Lung (tissue), 12 donors: ENCODE data around the gene SCN5A. TPM values are rescaled to one million over a fixed set of nuclear protein-coding genes. Genes with fewer than 3 reads are reported as not detected.

Source experiments
- ATAC-seq: fragments of 200-7000 bp; cut with Tn5 transposase; one replicate; pipeline ENCODE4 v1.9.1; 2020; ENCODE audit warnings: moderate number of reproducible peaks; ENCODE audit not compliant: insufficient read depth, low FRiP score
- DNase-seq, 3 donors: peaks; one replicate each; pipeline ENCODE4 v3.0.0-alpha.2; 2013 to 2017
- H3K27ac ChIP-seq, 2 donors: one replicate each; pipeline ENCODE4 v1.5.1; 2013; ENCODE audit warnings: mild to moderate bottlenecking in 2 of 2, moderate library complexity in 2 of 2, control low read depth in 1 of 2, inconsistent platforms in 1 of 2, low read depth in 1 of 2, low read length in 1 of 2
- H3K27me3 ChIP-seq, 3 donors: one replicate each; pipeline ENCODE4 v1.5.1; 2013; ENCODE audit warnings: low read length in 2 of 3; ENCODE audit not compliant: control insufficient read depth in 3 of 3, insufficient read depth in 3 of 3
- H3K36me3 ChIP-seq, 4 donors: one replicate each; pipeline ENCODE4 v1.5.1; 2013; ENCODE audit warnings: low read length in 4 of 4, mild to moderate bottlenecking in 1 of 4, moderate library complexity in 1 of 4; ENCODE audit not compliant: control insufficient read depth in 4 of 4, insufficient read depth in 4 of 4
- H3K4me1 ChIP-seq, 5 donors: one replicate each; pipeline ENCODE4 v1.5.1; 2013; ENCODE audit warnings: low read length in 5 of 5, mild to moderate bottlenecking in 2 of 5, moderate library complexity in 1 of 5; ENCODE audit not compliant: control insufficient read depth in 5 of 5, insufficient read depth in 5 of 5
- H3K4me3 ChIP-seq: one replicate; pipeline ENCODE4 v1.5.1; 2013; ENCODE audit warnings: mild to moderate bottlenecking, control low read depth, moderate library complexity
- H3K9ac ChIP-seq, 2 donors: one replicate each; pipeline ENCODE4 v1.5.1; 2013; ENCODE audit warnings: low read length in 2 of 2, control low read depth in 1 of 2; ENCODE audit not compliant: insufficient read depth in 1 of 2
- H3K9me3 ChIP-seq, 4 donors: one replicate each; pipeline ENCODE4 v1.5.1; 2013; ENCODE audit warnings: low read length in 3 of 4, mild to moderate bottlenecking in 1 of 4, moderate library complexity in 1 of 4; ENCODE audit not compliant: control insufficient read depth in 4 of 4, insufficient read depth in 3 of 4
- WGBS, 2 donors: extraction: QIAGEN DNeasy Blood & Tissue Kit; methylation state at CpG; one replicate each; pipeline ENCODE4 v1.1.7; 2013; 5-methylcytosine and 5-hydroxymethylcytosine counted together
- polyA plus RNA-seq, 2 donors: library from polyadenylated mRNA; stranded (reverse); fragments of 200-250 nt; gene quantifications; one replicate each; pipeline ENCODE4 v1.2.1, GENCODE V29; 2013
- total RNA-seq, 2 donors: library from RNA; depleted of rRNA in 1 of 2; stranded (reverse); fragments of >200 nt in 1 of 2; gene quantifications; one replicate each; pipeline ENCODE4 v1.2.1, GENCODE V29; 2014 to 2021
- TF ChIP-seq, protein P1 (sequence below): IDR thresholded peaks from 2 replicates; pipeline ENCODE4 v1.5.1; 2012; ENCODE audit warnings: mild to moderate bottlenecking; ENCODE audit errors: control extremely low read depth, extremely low read depth
- donor health status: control.
- donor health status: control.
- donor health status: Bipolar disorder and iron deficiency.
- donor health status: healthy.
- donor health status: DM: yes; HTN: yes; CAD: no.

SCN5A gene
- total and polyA plus RNA-seq, 4 donors: 0.02 to 2.5 (median 0.37) TPM

- peaks cover 4 to 23% (median 22%) of the 10 kb centered on the region in 3 donors for H3K27me3 ChIP-seq
- no peak overlapping the region for H3K9ac ChIP-seq
- TF ChIP-seq, protein P1, sequence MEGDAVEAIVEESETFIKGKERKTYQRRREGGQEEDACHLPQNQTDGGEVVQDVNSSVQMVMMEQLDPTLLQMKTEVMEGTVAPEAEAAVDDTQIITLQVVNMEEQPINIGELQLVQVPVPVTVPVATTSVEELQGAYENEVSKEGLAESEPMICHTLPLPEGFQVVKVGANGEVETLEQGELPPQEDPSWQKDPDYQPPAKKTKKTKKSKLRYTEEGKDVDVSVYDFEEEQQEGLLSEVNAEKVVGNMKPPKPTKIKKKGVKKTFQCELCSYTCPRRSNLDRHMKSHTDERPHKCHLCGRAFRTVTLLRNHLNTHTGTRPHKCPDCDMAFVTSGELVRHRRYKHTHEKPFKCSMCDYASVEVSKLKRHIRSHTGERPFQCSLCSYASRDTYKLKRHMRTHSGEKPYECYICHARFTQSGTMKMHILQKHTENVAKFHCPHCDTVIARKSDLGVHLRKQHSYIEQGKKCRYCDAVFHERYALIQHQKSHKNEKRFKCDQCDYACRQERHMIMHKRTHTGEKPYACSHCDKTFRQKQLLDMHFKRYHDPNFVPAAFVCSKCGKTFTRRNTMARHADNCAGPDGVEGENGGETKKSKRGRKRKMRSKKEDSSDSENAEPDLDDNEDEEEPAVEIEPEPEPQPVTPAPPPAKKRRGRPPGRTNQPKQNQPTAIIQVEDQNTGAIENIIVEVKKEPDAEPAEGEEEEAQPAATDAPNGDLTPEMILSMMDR: no peak
- no peak overlapping the region for H3K4me3 ChIP-seq
- WGBS, 2 donors: 67 to 76% methylated on average over 8 of the region's 8 CpGs
- H3K27ac ChIP-seq: peak overlapping the region in 1 of 2 donors; percentile 79
- ATAC-seq: no peak
- H3K36me3 ChIP-seq: no peaks in the 10 kb centered on the region
- no peaks in the 10 kb centered on the region for H3K9me3 ChIP-seq
- peaks cover 0 to 9% (median 3%) of the 10 kb centered on the region in 5 donors for H3K4me1 ChIP-seq
- no peak for DNase-seq
Observed at GRCh38 chr3:38645601-38646000, 3.9 kb downstream of the SCN5A start.

DNA sequence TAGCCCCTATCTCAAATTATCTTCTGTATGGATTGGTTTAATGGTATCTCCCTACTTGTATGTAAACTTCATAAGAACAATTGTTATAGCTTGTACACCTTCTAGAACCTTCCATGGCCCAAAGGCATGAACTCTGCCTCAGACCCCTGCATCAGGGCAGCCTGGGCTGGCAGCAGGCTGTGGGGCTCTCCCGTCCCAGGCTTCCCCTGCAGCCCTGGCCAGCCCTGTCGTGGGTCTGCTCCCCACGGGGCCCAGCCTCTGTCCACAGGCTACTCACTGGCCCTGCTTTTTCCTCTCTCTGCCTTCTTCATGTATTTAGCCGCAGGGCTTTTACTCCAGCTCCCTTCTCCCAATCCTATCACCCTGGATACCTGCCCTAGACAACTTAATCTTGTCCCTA lies 4.4 kb downstream of the SCN5A start:
- DNase-seq (no peak), ATAC-seq (no peak)
- whole genome bisulfite sequencing, 2 donors: 74 to 84% methylated on average over 4 of the region's 4 CpGs
- peak overlapping the region in 1 of 2 donors; percentile 38 for H3K27ac ChIP-seq
- no peaks in the 10 kb centered on the region for H3K9me3 ChIP-seq
- peaks cover 0 to 9% (median 3%) of the 10 kb centered on the region in 5 donors for H3K4me1 ChIP-seq
- H3K36me3 ChIP-seq: no peaks in the 10 kb centered on the region
- H3K4me3 ChIP-seq: no peak overlapping the region
- H3K27me3 ChIP-seq: peaks cover 4 to 20% (median 17%) of the 10 kb centered on the region in 3 donors
- TF ChIP-seq, protein P1: no peak
- no peak overlapping the region for H3K9ac ChIP-seq

GRCh38 chr3:38644662-38645053 lies 4.8 kb downstream of the SCN5A start:
- TF ChIP-seq, protein P1: no peak
- 84 to 85% methylated on average over 7 of the region's 7 CpGs for WGBS, 2 donors
- Histone ChIP-seq H3K4me3 (no peak overlapping the region), H3K9ac (no peak overlapping the region), H3K9me3 (no peaks in the 10 kb centered on the region), H3K36me3 (no peaks in the 10 kb centered on the region), H3K27ac (peak overlapping the region in 1 of 2 donors; percentile 38), H3K27me3 (peaks cover 4 to 16% (median 13%) of the 10 kb centered on the region in 3 donors), H3K4me1 (peaks cover 0 to 6% (median 0%) of the 10 kb centered on the region in 5 donors)
- ATAC-seq: no peak
- peak in 1 of 3 donors; percentile 5 for DNase-seq
